Lower lobe of right lung (tissue), 2 donors: ENCODE results near the gene HTR1D. TPM values are rescaled to one million over a fixed set of nuclear protein-coding genes. Genes with fewer than 3 reads are reported as not detected.

ENCODE experiments used
- ATAC-seq, 2 donors: fragments of 200-7000 bp; cut with Tn5 transposase; one replicate each; pipeline ENCODE4 v1.9.1; 2020 to 2022; ENCODE audit warnings: mild to moderate bottlenecking in 2 of 2, moderate library complexity in 2 of 2
- DNase-seq: peaks from one replicate; pipeline ENCODE4 v3.0.0-alpha.2; 2020
- H3K27ac ChIP-seq: fragments of 200-600 bp; one replicate; pipeline ENCODE4 v1.8.0; 2022
- H3K27me3 ChIP-seq: fragments of 200-600 bp; one replicate; pipeline ENCODE4 v1.8.0; 2022; ENCODE audit warnings: low read depth
- H3K36me3 ChIP-seq: fragments of 200-600 bp; one replicate; pipeline ENCODE4 v1.8.0; 2022; ENCODE audit warnings: mild to moderate bottlenecking
- H3K4me1 ChIP-seq: fragments of 200-600 bp; one replicate; pipeline ENCODE4 v1.8.0; 2022
- H3K4me3 ChIP-seq: fragments of 200-600 bp; one replicate; pipeline ENCODE4 v1.8.0; 2022; ENCODE audit warnings: mild to moderate bottlenecking
- H3K9me3 ChIP-seq: fragments of 200-600 bp; one replicate; pipeline ENCODE4 v1.8.0; 2022
- CTCF ChIP-seq: fragments of 200-600 bp; IDR thresholded peaks from one replicate; pipeline ENCODE4 v1.8.0; 2022; ENCODE audit warnings: antibody characterized with exemption, mild to moderate bottlenecking
- intact Hi-C: fragments of 100-400 bp; cut with DNase I; formaldehyde crosslinking; loops from one replicate; pipeline ENCODE4 v1.11.0; 2022
- total RNA-seq: library from RNA; stranded (reverse); fragmentation: NEBNext Ultra II Directional; extraction: Animal tissue kit (Norgen Biotek cat#: 25700); gene quantifications from one replicate; pipeline ENCODE4 v1.2.1, GENCODE V29; 2021
- donor health status: DM: no; HTN: yes; CAD: no; lungs with severe emphysema.

Gene HTR1D
- total RNA-seq, 1 donor from 2014 or later = 1.1 TPM

- TF ChIP-seq CTCF = no peak
- H3K27me3 ChIP-seq = no peaks in the 10 kb centered on the region
- ATAC-seq (no peak), DNase-seq (no peak)
- peaks cover 8% of the 10 kb centered on the region for H3K4me1 ChIP-seq
- H3K27ac ChIP-seq = no peak overlapping the region
- no peaks in the 10 kb centered on the region for H3K9me3 ChIP-seq
- no peak overlapping the region for H3K4me3 ChIP-seq
- intact Hi-C loops = no loop called here
- no peaks in the 10 kb centered on the region for H3K36me3 ChIP-seq
Measured at GRCh38 chr1:23185381-23185780, 31.9 kb downstream of the HTR1D start.

GRCh38 chr1:23184212-23184934, 32.9 kb downstream of the HTR1D start:
- Histone ChIP-seq H3K9me3 (no peaks in the 10 kb centered on the region), H3K27me3 (no peaks in the 10 kb centered on the region), H3K36me3 (no peaks in the 10 kb centered on the region), H3K27ac (no peak overlapping the region), H3K4me3 (peak overlapping the region; percentile 47), H3K4me1 (peaks cover 8% of the 10 kb centered on the region)
- peak; percentile 78 for TF ChIP-seq CTCF
- ATAC-seq (peak; percentile 29 to 64), DNase-seq (no peak)
- intact Hi-C loops = loop anchor here (5.0 kb wide), 1 partner anchor 87 kb away; no protein-coding TSS in a partner anchor

GRCh38 chr1:23179862-23180261, 37.4 kb downstream of the HTR1D start:
- H3K4me1 ChIP-seq = peaks cover 32% of the 10 kb centered on the region
- H3K4me3 ChIP-seq = no peak overlapping the region
- H3K27ac ChIP-seq = no peak overlapping the region
- DNase-seq = no peak
- H3K27me3 ChIP-seq = no peaks in the 10 kb centered on the region
- no peak for TF ChIP-seq CTCF
- intact Hi-C loops = loop anchor here (5.0 kb wide), 1 partner anchor 83 kb away; no protein-coding TSS in a partner anchor
- no peaks in the 10 kb centered on the region for H3K36me3 ChIP-seq
- ATAC-seq = no peak
- no peaks in the 10 kb centered on the region for H3K9me3 ChIP-seq

GRCh38 chr1:23178950-23179349, 38.4 kb downstream of the HTR1D start:
- TF ChIP-seq CTCF = peak; percentile 31
- DNase-seq = no peak
- H3K4me1 ChIP-seq = peaks cover 24% of the 10 kb centered on the region

GRCh38 chr1:23178414-23178813, 38.9 kb downstream of the HTR1D start:
- ATAC-seq = no peak
- TF ChIP-seq CTCF = no peak
- intact Hi-C loops = no loop called here
- no peak for DNase-seq
- H3K4me3 ChIP-seq = no peak overlapping the region
- H3K9me3 ChIP-seq = no peaks in the 10 kb centered on the region
- H3K36me3 ChIP-seq = no peaks in the 10 kb centered on the region
- H3K4me1 ChIP-seq = peaks cover 24% of the 10 kb centered on the region
- no peaks in the 10 kb centered on the region for H3K27me3 ChIP-seq
- H3K27ac ChIP-seq = peak overlapping the region; percentile 84

More at GRCh38 chr1:23178950-23179349, 38.4 kb downstream of the HTR1D start:
- no peaks in the 10 kb centered on the region for H3K27me3 ChIP-seq
- H3K4me3 ChIP-seq = no peak overlapping the region
- no peaks in the 10 kb centered on the region for H3K9me3 ChIP-seq
- no peak overlapping the region for H3K27ac ChIP-seq
- ATAC-seq = no peak
- intact Hi-C loops = no loop called here
- no peaks in the 10 kb centered on the region for H3K36me3 ChIP-seq
